ENCODE measurements around the gene VSNL1. TPM values are rescaled to one million over a fixed set of nuclear protein-coding genes. Genes with fewer than 3 reads are reported as not detected.

Gene VSNL1
- total and polyA plus RNA-seq, 10 of the 15 experiments (the other 5 are each of a cell fraction or from before 2014, with no cell fraction given) = 0.04 to 0.30 (median 0.12) TPM; not detected in 4

DNA sequence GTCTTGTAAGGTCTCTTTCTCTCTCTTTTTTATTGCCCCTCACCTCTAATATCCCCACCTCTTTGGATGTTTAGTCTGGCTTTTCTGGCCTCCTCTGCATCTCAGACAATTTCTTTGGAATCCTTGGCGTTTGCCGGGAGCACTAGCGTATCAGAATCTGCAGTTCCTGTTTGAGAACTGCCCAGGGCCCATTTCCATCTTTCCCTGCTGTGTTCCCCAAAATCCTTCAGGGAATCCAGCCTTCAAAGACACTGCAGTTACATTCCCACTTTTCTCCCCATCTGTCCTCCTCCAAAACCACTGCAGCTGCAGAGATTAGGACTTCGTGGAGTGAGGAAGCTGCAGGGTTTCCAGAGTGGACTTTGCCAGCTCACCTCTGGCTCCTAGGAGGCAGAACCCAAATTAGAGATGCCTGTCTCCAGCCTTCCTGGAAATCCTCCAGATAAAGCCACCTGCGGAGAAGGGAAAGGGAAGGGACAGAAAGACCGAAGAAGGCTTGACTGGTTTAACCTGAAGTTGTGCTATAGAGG lies 2.7 kb downstream of the VSNL1 start:
- no peak for ATAC-seq
- CTCF ChIA-PET = no interaction called here

More for the DNA sequence above, 2.7 kb downstream of the VSNL1 start:
- H3K27ac ChIP-seq (ENCODE audit: control insufficient read depth, insufficient read depth) = no peak overlapping the region
- 43% methylated on average over 6 of the region's 6 CpGs for WGBS (ENCODE audit: insufficient coverage, insufficient replicate concordance, low lambda C conversion rate, missing lambda C conversion rate)
- H3K4me2 ChIP-seq (ENCODE audit: control insufficient read depth, insufficient read depth) = no peak overlapping the region
- H3K9me3 ChIP-seq (replicated peaks; ENCODE audit: control insufficient read depth, insufficient read depth, low read length) = no peaks in the 10 kb centered on the region
- POLR2A ChIA-PET = no interaction called here
- RAD21 ChIA-PET (ENCODE audit: unreplicated experiment) = no interaction called here
- H3K4me3 ChIP-seq = no peak overlapping the region
- H3K79me2 ChIP-seq (ENCODE audit: control insufficient read depth, insufficient read depth, low read length) = no peaks in the 10 kb centered on the region
- H3K9ac ChIP-seq (ENCODE audit: control insufficient read depth, insufficient read depth, low read length) = no peak overlapping the region
- intact Hi-C loops (cut with micrococcal nuclease; ENCODE audit: unreplicated experiment) = no loop called here
- in situ Hi-C loops (cut with MboI) = no loop called here
- no peak overlapping the region for H2AFZ ChIP-seq (ENCODE audit: control insufficient read depth, low read depth, low read length)
- FAIRE-seq (no peak), DNase-seq (ENCODE audit: low read depth, low spot score) (no peak)
- H4K20me1 ChIP-seq (ENCODE audit: control insufficient read depth, insufficient read depth) = no peaks in the 10 kb centered on the region
- H3K27me3 ChIP-seq (replicated peaks in 1 of 2; ENCODE audit: control insufficient read depth in 2 of 2, insufficient read depth in 2 of 2, low read length in 1 of 2) = peaks cover 11 to 13% of the 10 kb centered on the region in 2 experiments
- H3K36me3 ChIP-seq (ENCODE audit: control insufficient read depth in 2 of 2, insufficient read depth in 2 of 2, low read length in 1 of 2) = no peaks in the 10 kb centered on the region
- no peaks in the 10 kb centered on the region for H3K4me1 ChIP-seq (ENCODE audit: control insufficient read depth, insufficient read depth, low read length)
- SMC1A ChIA-PET (ENCODE audit: uncharacterized antibody, unreplicated experiment) = no interaction called here
- BruUV-seq (replicated peaks) = no TSS peak
- TF ChIP-seq, protein P1, sequence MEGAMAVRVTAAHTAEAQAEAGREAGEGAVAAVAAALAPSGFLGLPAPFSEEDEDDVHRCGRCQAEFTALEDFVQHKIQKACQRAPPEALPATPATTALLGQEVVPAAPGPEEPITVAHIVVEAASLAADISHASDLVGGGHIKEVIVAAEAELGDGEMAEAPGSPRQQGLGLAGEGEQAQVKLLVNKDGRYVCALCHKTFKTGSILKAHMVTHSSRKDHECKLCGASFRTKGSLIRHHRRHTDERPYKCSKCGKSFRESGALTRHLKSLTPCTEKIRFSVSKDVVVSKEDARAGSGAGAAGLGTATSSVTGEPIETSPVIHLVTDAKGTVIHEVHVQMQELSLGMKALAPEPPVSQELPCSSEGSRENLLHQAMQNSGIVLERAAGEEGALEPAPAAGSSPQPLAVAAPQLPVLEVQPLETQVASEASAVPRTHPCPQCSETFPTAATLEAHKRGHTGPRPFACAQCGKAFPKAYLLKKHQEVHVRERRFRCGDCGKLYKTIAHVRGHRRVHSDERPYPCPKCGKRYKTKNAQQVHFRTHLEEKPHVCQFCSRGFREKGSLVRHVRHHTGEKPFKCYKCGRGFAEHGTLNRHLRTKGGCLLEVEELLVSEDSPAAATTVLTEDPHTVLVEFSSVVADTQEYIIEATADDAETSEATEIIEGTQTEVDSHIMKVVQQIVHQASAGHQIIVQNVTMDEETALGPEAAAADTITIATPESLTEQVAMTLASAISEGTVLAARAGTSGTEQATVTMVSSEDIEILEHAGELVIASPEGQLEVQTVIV (IDR thresholded peaks at IDR 0.05; ENCODE audit: borderline replicate concordance, partially characterized antibody) = no peak
- no peak for TF ChIP-seq GATAD2B (conservative IDR thresholded peaks at IDR 0.05; ENCODE audit: low read depth)
- no peak for TF ChIP-seq FOXK2 (IDR thresholded peaks at IDR 0.05)
- no peak for TF ChIP-seq IRF3 (IDR thresholded peaks at IDR 0.05)
- TF ChIP-seq CREB1 (IDR thresholded peaks at IDR 0.05; ENCODE audit: low read depth) = no peak
- no peak for TF ChIP-seq HCFC1 (IDR thresholded peaks at IDR 0.05; ENCODE audit: low read length)
- TF ChIP-seq, protein P2, sequence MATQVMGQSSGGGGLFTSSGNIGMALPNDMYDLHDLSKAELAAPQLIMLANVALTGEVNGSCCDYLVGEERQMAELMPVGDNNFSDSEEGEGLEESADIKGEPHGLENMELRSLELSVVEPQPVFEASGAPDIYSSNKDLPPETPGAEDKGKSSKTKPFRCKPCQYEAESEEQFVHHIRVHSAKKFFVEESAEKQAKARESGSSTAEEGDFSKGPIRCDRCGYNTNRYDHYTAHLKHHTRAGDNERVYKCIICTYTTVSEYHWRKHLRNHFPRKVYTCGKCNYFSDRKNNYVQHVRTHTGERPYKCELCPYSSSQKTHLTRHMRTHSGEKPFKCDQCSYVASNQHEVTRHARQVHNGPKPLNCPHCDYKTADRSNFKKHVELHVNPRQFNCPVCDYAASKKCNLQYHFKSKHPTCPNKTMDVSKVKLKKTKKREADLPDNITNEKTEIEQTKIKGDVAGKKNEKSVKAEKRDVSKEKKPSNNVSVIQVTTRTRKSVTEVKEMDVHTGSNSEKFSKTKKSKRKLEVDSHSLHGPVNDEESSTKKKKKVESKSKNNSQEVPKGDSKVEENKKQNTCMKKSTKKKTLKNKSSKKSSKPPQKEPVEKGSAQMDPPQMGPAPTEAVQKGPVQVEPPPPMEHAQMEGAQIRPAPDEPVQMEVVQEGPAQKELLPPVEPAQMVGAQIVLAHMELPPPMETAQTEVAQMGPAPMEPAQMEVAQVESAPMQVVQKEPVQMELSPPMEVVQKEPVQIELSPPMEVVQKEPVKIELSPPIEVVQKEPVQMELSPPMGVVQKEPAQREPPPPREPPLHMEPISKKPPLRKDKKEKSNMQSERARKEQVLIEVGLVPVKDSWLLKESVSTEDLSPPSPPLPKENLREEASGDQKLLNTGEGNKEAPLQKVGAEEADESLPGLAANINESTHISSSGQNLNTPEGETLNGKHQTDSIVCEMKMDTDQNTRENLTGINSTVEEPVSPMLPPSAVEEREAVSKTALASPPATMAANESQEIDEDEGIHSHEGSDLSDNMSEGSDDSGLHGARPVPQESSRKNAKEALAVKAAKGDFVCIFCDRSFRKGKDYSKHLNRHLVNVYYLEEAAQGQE (IDR thresholded peaks at IDR 0.05; ENCODE audit: low read depth, low read length) = no peak
- TF ChIP-seq MYC (IDR thresholded peaks at IDR 0.05; ENCODE audit: insufficient read depth, insufficient read length, insufficient replicate concordance, low read length, severe bottlenecking) = no peak
- no peak for TF ChIP-seq FOXM1 (IDR thresholded peaks at IDR 0.05; ENCODE audit: low read depth, low read length)
- TF ChIP-seq BMI1 (IDR thresholded peaks at IDR 0.05; ENCODE audit: borderline replicate concordance) = no peak

Measured in GM12878 (cell line).